GM12878 (cell line): ENCODE measurements around the gene PAIP2. TPM values are rescaled to one million over a fixed set of nuclear protein-coding genes. Genes with fewer than 3 reads are reported as not detected.

Source experiments
- ATAC-seq: fragments of 200-7000 bp; cut with Tn5 transposase; 3 replicates; pipeline ENCODE4 v1.9.1; 2020; ENCODE audit warnings: mild to moderate bottlenecking, moderate library complexity
- BruUV-seq: library from RNA; stranded (reverse); fragments of 400-500 nt; replicated peaks from 2 replicates; lab custom pipeline; 2021; lab: Mats Ljungman, UMichigan
- CTCF ChIA-PET: fragments of 300-600 bp; sonication (Branson Sonifier 250); formaldehyde crosslinking; extraction: SDS; loops from one replicate; lab custom pipeline; 2021; ENCODE audit warnings: inconsistent platforms; lab: Yijun Ruan, JAX
- POLR2A ChIA-PET: fragments of 350-600 bp; formaldehyde crosslinking; extraction: SDS; loops from one replicate; lab custom pipeline; 2021; ENCODE audit warnings: inconsistent platforms; lab: Charles Lee
- RAD21 ChIA-PET: fragments of 300-600 bp; sonication (Branson Sonifier 250); formaldehyde crosslinking; loops from one replicate; lab custom pipeline; 2023; ENCODE audit warnings: antibody characterized with exemption; ENCODE audit not compliant: unreplicated experiment; lab: Charles Lee
- SMC1A ChIA-PET: fragments of 300-600 bp; sonication (Branson Sonifier 250); formaldehyde crosslinking; loops from one replicate; lab custom pipeline; 2023; ENCODE audit not compliant: unreplicated experiment, uncharacterized antibody; lab: Charles Lee
- DNase-seq: peaks from one replicate; pipeline ENCODE4 v3.0.0-alpha.2; 2011; ENCODE audit warnings: low read depth, low spot score
- FAIRE-seq: peaks from 3 replicates; lab custom pipeline; 2011; peaks lifted over from hg19 to GRCh38; lab: Jason Lieb, UNC
- H2AFZ ChIP-seq: 2 replicates; pipeline ENCODE4 v1.6.0; 2011; ENCODE audit warnings: low read depth, low read length, control low read depth; ENCODE audit not compliant: control insufficient read depth
- H3K27ac ChIP-seq: 2 replicates; pipeline ENCODE4 v1.5.1; 2011; ENCODE audit warnings: control low read depth; ENCODE audit not compliant: control insufficient read depth, insufficient read depth
- H3K27me3 ChIP-seq, 2 experiments: replicated peaks in 1 of 2; 2 replicates each; pipeline versions ENCODE4 v1.6.0 to v1.6.1; 2011; ENCODE audit warnings: low read length in 1 of 2; ENCODE audit not compliant: control insufficient read depth in 2 of 2, insufficient read depth in 2 of 2
- H3K36me3 ChIP-seq, 2 experiments: 2 replicates each; pipeline ENCODE4 v1.5.1; 2011; ENCODE audit warnings: low read length in 1 of 2; ENCODE audit not compliant: control insufficient read depth in 2 of 2, insufficient read depth in 2 of 2
- H3K4me1 ChIP-seq: 2 replicates; pipeline ENCODE4 v1.6.1; 2011; ENCODE audit warnings: mild to moderate bottlenecking, low read length, moderate library complexity, mixed read lengths; ENCODE audit not compliant: control insufficient read depth, insufficient read depth
- H3K4me2 ChIP-seq: 2 replicates; pipeline ENCODE4 v1.6.0; 2011; ENCODE audit warnings: control low read depth; ENCODE audit not compliant: control insufficient read depth, insufficient read depth
- H3K4me3 ChIP-seq: fragments of 200-600 bp; sonication (generic); 2 replicates; pipeline ENCODE4 v1.5.1; 2016
- H3K79me2 ChIP-seq: 2 replicates; pipeline ENCODE4 v1.6.0; 2011; ENCODE audit warnings: low read length; ENCODE audit not compliant: control insufficient read depth, insufficient read depth
- H3K9ac ChIP-seq: 2 replicates; pipeline ENCODE4 v1.8.0; 2011; ENCODE audit warnings: low read length, control low read depth, mixed read lengths; ENCODE audit not compliant: control insufficient read depth, insufficient read depth
- H3K9me3 ChIP-seq: replicated peaks from 3 replicates; pipeline ENCODE4 v1.5.1; 2011; ENCODE audit warnings: mild to moderate bottlenecking, low read length; ENCODE audit not compliant: control insufficient read depth, insufficient read depth
- H4K20me1 ChIP-seq: 2 replicates; pipeline ENCODE4 v1.6.0; 2011; ENCODE audit not compliant: control insufficient read depth, insufficient read depth
- BRCA1 ChIP-seq: IDR thresholded peaks from 2 replicates; pipeline ENCODE4 v1.6.1; 2011; ENCODE audit warnings: low read depth, low read length, improper control_type of control experiment
- CEBPB ChIP-seq, 2 experiments: fragments of 150-350 bp in 1 of 2; IDR thresholded peaks; 2 replicates each; pipeline ENCODE4 v1.6.1; 2012 to 2014; ENCODE audit warnings: low read depth in 2 of 2, low read length in 2 of 2, borderline replicate concordance in 1 of 2, inconsistent platforms in 1 of 2
- NR2F1 ChIP-seq: fragments of 450-650 bp; conservative IDR thresholded peaks from 2 replicates; pipeline ENCODE4 v1.6.1; 2017; ENCODE audit warnings: mild to moderate bottlenecking
- RUNX3 ChIP-seq: IDR thresholded peaks from 2 replicates; pipeline ENCODE4 v1.6.1; 2012; ENCODE audit warnings: low read length, inconsistent platforms
- WGBS: methylation state at CpG from one replicate; pipeline ENCODE4 v1.1.6; 2016; ENCODE audit warnings: low lambda C conversion rate; ENCODE audit not compliant: insufficient replicate concordance, insufficient coverage; ENCODE audit errors: missing lambda C conversion rate; 5-methylcytosine and 5-hydroxymethylcytosine counted together
- in situ Hi-C: fragments of 300-500 bp; cut with MboI; formaldehyde crosslinking; loops from 9 replicates; pipeline ENCODE4 v1.14.3; 2018; ENCODE audit warnings: mixed read lengths
- intact Hi-C: fragments of 100-400 bp; cut with micrococcal nuclease; formaldehyde crosslinking; loops from one replicate; pipeline ENCODE4 v1.14.2; 2022; ENCODE audit not compliant: unreplicated experiment
- polyA plus RNA-seq, 11 experiments: library from polyadenylated mRNA; depleted of rRNA in 4 of 11; unstranded in 6 of 11; stranded (reverse) in 5 of 11; fragments of >200 nt; fragmentation: Nextera tagmentation in 4 of 11; fragmentation: Illumina TruSeq in 1 of 11; extraction: Ambion mirVana in 4 of 11; extraction: Trizol in 1 of 11; gene quantifications; 1 replicate in 1 of 11; 2 replicates in 10 of 11; pipeline versions ENCODE4 v1.2.1 to v1.2.3, GENCODE V29; 2011 to 2016; ENCODE audit warnings: inconsistent platforms in 2 of 11, missing spikeins in 2 of 11, low read depth in 1 of 11
- total RNA-seq, 4 experiments: library from RNA; depleted of rRNA in 3 of 4; stranded (reverse); fragments of >200 nt in 3 of 4; fragmentation: Illumina TruSeq in 1 of 4; extraction: Trizol in 1 of 4; gene quantifications; 2 replicates each; pipeline versions ENCODE4 v1.2.1 to v1.2.3, GENCODE V29; 2013 to 2021

The PAIP2 gene
- total and polyA plus RNA-seq, 10 of the 15 experiments (the other 5 are each of a cell fraction or from before 2014, with no cell fraction given): 49.9 to 154 (median 102) TPM

DNA sequence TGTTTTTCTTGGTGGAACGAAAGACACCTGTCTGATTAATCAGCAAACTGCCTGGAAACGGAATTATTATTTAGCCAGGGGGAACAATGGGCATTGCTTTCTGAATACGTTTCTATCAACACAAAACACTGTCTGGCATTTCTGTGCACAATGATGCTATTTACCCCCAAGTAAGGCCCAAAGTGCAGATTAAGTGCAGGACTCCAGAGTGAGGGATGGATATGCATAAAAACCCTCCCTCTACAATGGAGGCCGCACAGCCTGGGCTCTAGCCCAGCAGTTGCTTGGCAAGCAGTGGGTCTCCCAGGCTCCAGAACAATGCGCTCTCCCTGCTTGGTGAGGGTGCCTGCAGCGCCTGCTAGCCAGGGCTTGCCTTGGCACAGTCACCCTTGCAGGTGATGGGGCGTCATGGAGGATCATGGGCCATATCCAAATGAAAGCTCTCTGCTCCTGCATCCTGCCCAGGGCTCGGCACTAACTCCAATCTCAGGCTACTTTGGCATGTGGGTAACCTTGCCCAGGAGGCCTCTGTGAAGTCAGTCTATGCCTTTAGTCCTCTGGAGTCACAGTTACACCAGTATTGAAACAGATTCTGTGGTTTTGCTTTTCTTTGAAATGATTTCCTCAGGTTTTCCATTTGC is 73.7 kb downstream of the PAIP2 start:
- RAD21 ChIA-PET: interaction anchor here (0.8 to 3.6 kb wide), 4 partner anchors 8 to 98 kb away, joined by 3 to 19 read pairs (median 6); partner anchors contain the start of gene SPATA24
- Histone ChIP-seq H3K4me1 (peaks cover 21% of the 10 kb centered on the region), H3K36me3 (no peaks in the 10 kb centered on the region; a peak in 1 of 4 replicates), H3K27ac (no peak overlapping the region), H3K4me3 (no peak overlapping the region), H3K27me3 (no peaks in the 10 kb centered on the region), H3K9me3 (no peaks in the 10 kb centered on the region)
- POLR2A ChIA-PET: interaction anchor here (0.8 to 3.4 kb wide), 4 partner anchors 19 to 109 kb away, joined by 3 to 14 read pairs (median 4); partner anchors contain the start of gene DNAJC18
- WGBS: 79% methylated on average over 8 of the region's 8 CpGs
- DNase-seq: no peak
- TF ChIP-seq BRCA1 (no peak), RUNX3 (peak; percentile 22; the same call in 1 of the 2 replicates)
- TF ChIP-seq, all 136 proteins: peak for 1
- Histone ChIP-seq H2AFZ (no peak overlapping the region), H3K4me2 (no peak overlapping the region), H3K79me2 (no peaks in the 10 kb centered on the region), H3K9ac (no peak overlapping the region), H4K20me1 (no peaks in the 10 kb centered on the region)
- intact Hi-C loops (no loop called here), in situ Hi-C loops (no loop called here)
- ATAC-seq (peak; percentile 32), FAIRE-seq (no peak)
- BruUV-seq: no TSS peak
- SMC1A ChIA-PET: interaction anchor here (1.1 to 3.2 kb wide), 6 partner anchors 9 to 67 kb away, joined by 3 to 14 read pairs (median 6); partner anchors contain the start of gene SPATA24
- CTCF ChIA-PET: interaction anchor here (0.6 to 3.8 kb wide), 9 partner anchors 9 to 218 kb away, joined by 3 to 24 read pairs (median 3); partner anchors contain the start of gene DNAJC18

DNA sequence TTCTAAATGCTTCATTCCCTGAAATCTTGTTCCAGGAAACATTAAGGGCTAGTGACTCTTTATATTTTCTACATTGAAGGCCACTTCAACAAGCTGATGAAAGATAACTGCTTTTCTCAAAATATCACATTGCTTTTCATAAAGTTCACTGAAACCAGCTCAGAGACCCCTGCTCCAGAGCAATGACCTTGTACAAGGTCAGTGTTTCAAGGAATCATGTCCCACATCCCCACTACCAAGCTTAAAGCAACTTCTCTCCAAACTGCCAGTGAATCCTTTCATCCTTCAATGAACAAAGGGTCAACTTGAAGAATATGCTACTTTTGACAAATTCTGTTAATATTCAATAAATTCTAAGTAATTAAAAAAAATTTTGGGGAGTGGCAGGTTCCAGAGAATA is 74.2 kb downstream of the PAIP2 start:
- DNase-seq: no peak
- ATAC-seq: no peak

More for the DNA sequence above, 74.2 kb downstream of the PAIP2 start:
- no peak overlapping the region for H3K4me2 ChIP-seq
- SMC1A ChIA-PET: interaction anchor here (1.1 to 3.2 kb wide), 5 partner anchors 9 to 66 kb away, joined by 3 to 14 read pairs (median 5); partner anchors contain the start of gene SPATA24
- H3K4me3 ChIP-seq: no peak overlapping the region
- in situ Hi-C loops: no loop called here
- peaks cover 0 to 2% of the 10 kb centered on the region in 2 experiments; a peak in 1 of 4 replicates for H3K36me3 ChIP-seq
- RAD21 ChIA-PET: interaction anchor here (0.6 to 3.6 kb wide), 5 partner anchors 8 to 104 kb away, joined by 3 to 19 read pairs (median 3); partner anchors contain the start of gene SPATA24
- CTCF ChIA-PET: interaction anchor here (0.6 to 3.8 kb wide), 6 partner anchors 9 to 218 kb away, joined by 3 to 24 read pairs (median 4); no protein-coding TSS in a partner anchor
- no peaks in the 10 kb centered on the region for H3K79me2 ChIP-seq
- no peak overlapping the region for H3K9ac ChIP-seq
- no peak for FAIRE-seq
- H3K27me3 ChIP-seq: no peaks in the 10 kb centered on the region
- H3K4me1 ChIP-seq: peaks cover 21% of the 10 kb centered on the region
- H3K27ac ChIP-seq: no peak overlapping the region
- no TSS peak for BruUV-seq
- no peaks in the 10 kb centered on the region for H4K20me1 ChIP-seq
- H2AFZ ChIP-seq: no peak overlapping the region
- intact Hi-C loops: no loop called here
- TF ChIP-seq NR2F1 (no peak), CEBPB (IDR thresholded peaks at IDR 0.05; ENCODE audit: borderline replicate concordance in 1 of 2, low read depth in 2 of 2, low read length in 2 of 2) (no peak)
- no peaks in the 10 kb centered on the region for H3K9me3 ChIP-seq
- POLR2A ChIA-PET: interaction anchor here (3.4 kb wide), 1 partner anchor 22 kb away, joined by 14 read pairs; the partner anchor contains the start of gene DNAJC18
